Natural killer cell (primary cell): Measurements from ENCODE around the gene GAB2. TPM values are rescaled to one million over a fixed set of nuclear protein-coding genes. Genes with fewer than 3 reads are reported as not detected.

Experiments used
- ATAC-seq, 3 donors: fragments of 150-1000 bp in 2 of 3; fragments of 200-7000 bp in 1 of 3; cut with Tn5 transposase; 1 replicate in 1 of 3; 2 replicates in 2 of 3; pipeline ENCODE4 v1.10.0; 2021; ENCODE audit warnings: mild to moderate bottlenecking in 2 of 3, moderate library complexity in 2 of 3
- DNase-seq, 2 donors: peaks; one replicate each; pipeline versions ENCODE4 v3.0.0 to v3.0.0-alpha.2; 2013 to 2021; ENCODE audit warnings: mixed read lengths in 1 of 2
- H3K27ac ChIP-seq: one replicate; pipeline ENCODE4 v1.5.1; 2013; ENCODE audit warnings: mild to moderate bottlenecking, low read length
- H3K27me3 ChIP-seq: one replicate; pipeline ENCODE4 v1.6.1; 2013; ENCODE audit warnings: low read length; ENCODE audit not compliant: control insufficient read depth, insufficient read depth
- H3K36me3 ChIP-seq: one replicate; pipeline ENCODE4 v1.6.1; 2013; ENCODE audit warnings: low read length; ENCODE audit not compliant: control insufficient read depth, insufficient read depth
- H3K4me1 ChIP-seq: one replicate; pipeline ENCODE4 v1.6.1; 2013; ENCODE audit warnings: low read length; ENCODE audit not compliant: control insufficient read depth, insufficient read depth
- H3K4me3 ChIP-seq: one replicate; pipeline ENCODE4 v1.5.1; 2013; ENCODE audit warnings: low read length
- H3K9me3 ChIP-seq: one replicate; pipeline ENCODE4 v1.6.1; 2013; ENCODE audit warnings: low read length; ENCODE audit not compliant: control insufficient read depth, insufficient read depth
- H3K27ac Mint-ChIP-seq, 2 donors: one replicate each; pipeline ENCODE4 v1.8.0; 2022; ENCODE audit warnings: mild to moderate bottlenecking in 2 of 2, mixed read lengths in 2 of 2, moderate library complexity in 1 of 2
- H3K27me3 Mint-ChIP-seq, 2 donors: one replicate each; pipeline ENCODE4 v1.8.0; 2022; ENCODE audit warnings: low read depth in 2 of 2, mixed read lengths in 2 of 2
- H3K36me3 Mint-ChIP-seq: one replicate; pipeline ENCODE4 v1.8.0; 2022; ENCODE audit warnings: mixed read lengths
- H3K4me1 Mint-ChIP-seq, 2 donors: one replicate each; pipeline ENCODE4 v1.8.0; 2022; ENCODE audit warnings: mixed read lengths in 2 of 2
- H3K4me3 Mint-ChIP-seq: one replicate; pipeline ENCODE4 v1.8.0; 2022; ENCODE audit warnings: mild to moderate bottlenecking, moderate library complexity, mixed read lengths
- H3K9me3 Mint-ChIP-seq, 2 donors: one replicate each; pipeline ENCODE4 v1.8.0; 2022; ENCODE audit warnings: mixed read lengths in 2 of 2
- CTCF ChIP-seq: fragments of 200-600 bp; IDR thresholded peaks from one replicate; pipeline ENCODE4 v1.8.0; 2022; ENCODE audit warnings: antibody characterized with exemption
- WGBS: methylation state at CpG from one replicate; pipeline ENCODE4 v1.1.7; 2013; ENCODE audit warnings: missing lambda C conversion rate; ENCODE audit not compliant: insufficient coverage; 5-methylcytosine and 5-hydroxymethylcytosine counted together
- intact Hi-C: fragments of 100-400 bp; cut with micrococcal nuclease; formaldehyde crosslinking; loops from one replicate; pipeline ENCODE4 v1.14.2; 2022
- total RNA-seq, 4 donors: library from RNA; stranded (reverse); fragments of 120-200 nt in 1 of 4; gene quantifications; one replicate each; pipeline versions ENCODE4 v1.2.3 to v1.2.4, GENCODE V29; 2013 to 2022

GAB2 gene
- total RNA-seq, 3 donors from 2014 or later (not counting 1 experiment from before 2014, with no cell fraction given) = 4.3 to 58.4 (median 8.1) TPM

DNA sequence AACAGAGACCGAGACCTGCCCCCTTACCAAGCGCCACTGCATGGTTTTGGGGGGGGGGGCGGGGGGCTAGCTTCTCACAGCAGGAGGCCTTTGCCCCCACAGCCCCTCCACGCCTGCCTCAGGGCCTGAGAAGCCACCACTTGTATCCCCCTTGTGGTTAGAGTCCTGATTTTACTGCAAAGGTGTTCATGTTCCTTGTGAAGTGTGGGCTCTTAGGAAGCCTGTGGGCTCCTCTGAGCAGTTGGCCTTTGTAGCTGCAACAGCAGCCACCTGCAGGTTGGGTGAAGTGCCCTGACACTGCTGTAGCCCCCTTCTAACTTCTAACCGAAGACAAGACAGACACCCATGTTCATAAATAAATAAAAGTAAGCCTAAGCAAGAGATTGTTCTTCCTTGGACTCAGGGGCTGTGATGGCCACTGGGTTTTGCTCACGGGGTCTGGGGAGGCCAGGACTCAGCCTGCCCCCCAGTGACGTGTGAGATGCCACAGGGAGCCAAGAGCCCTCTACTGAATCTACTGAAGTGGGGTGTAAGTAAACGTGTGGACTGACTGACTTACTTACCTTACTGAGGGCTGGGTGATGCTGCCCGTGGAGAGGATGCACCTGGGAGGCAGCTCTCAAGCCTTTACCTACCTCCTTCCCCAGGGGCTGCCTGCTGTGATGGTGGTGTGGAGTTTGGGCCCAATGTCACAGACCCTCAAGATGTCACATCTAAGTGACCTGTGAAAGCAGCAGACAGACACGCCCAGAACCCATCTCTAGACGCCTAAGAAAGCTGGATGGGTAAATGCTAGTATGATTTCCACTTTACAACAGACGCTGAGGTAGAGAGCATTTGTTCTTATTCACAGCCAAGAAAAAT, 203.1 kb downstream of the GAB2 start:
- Mint-ChIP-seq H3K4me3 (no peak overlapping the region), H3K27ac (no peak overlapping the region), H3K9me3 (no peaks in the 10 kb centered on the region), H3K27me3 (no peaks in the 10 kb centered on the region), H3K36me3 (no peaks in the 10 kb centered on the region), H3K4me1 (no peaks in the 10 kb centered on the region)
- intact Hi-C loops = no loop called here
- Histone ChIP-seq H3K4me1 (no peaks in the 10 kb centered on the region), H3K27ac (no peak overlapping the region), H3K27me3 (no peaks in the 10 kb centered on the region), H3K4me3 (no peak overlapping the region), H3K36me3 (peaks cover 12% of the 10 kb centered on the region), H3K9me3 (no peaks in the 10 kb centered on the region)
- DNase-seq (no peak), ATAC-seq (no peak)
- no peak for TF ChIP-seq CTCF
- WGBS = 82% methylated on average over 7 of the region's 12 CpGs

GRCh38 chr11:78213526-78214330, 203.9 kb downstream of the GAB2 start:
- 76% methylated on average over 5 of the region's 8 CpGs for WGBS
- no peak overlapping the region for H3K27ac Mint-ChIP-seq
- no peak for DNase-seq

DNA sequence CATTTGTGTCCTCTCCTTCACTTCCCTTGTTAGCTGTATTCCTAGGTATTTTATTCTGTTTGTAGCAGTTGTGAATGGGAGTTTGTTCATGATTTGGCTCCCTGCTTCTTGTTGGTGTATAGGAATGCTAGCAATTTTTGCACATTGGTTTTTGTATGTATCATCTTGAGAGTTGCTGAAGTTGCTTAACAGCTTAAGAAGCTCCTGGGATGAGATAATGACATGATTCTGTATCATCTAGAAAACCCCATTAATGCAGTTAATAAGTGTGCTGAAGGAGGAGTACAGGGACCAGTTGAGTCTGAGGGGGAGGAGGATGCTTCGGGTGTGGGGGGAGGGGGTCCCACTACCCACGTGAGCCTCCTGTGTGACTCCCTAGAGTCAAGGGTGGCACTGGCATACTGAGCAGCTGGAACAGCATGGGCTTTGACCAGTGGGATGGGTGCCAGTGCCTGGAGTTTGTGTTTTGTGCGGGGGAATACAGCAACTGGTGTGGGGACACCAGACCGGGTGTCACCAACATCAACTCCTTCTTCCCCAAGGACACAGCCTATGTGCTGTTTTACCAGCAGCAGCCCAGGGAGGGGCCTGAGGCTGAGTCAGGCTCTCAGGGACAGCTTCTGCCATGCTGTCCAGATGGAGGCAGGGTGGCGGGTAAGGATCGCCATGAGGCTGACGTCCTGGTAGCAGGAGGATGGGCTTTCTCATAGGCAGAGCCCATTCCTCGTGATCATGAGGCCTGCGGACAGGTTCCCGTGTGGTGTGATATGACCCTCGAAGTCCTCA, 204.8 kb downstream of the GAB2 start:
- no peaks in the 10 kb centered on the region for H3K4me1 ChIP-seq
- Mint-ChIP-seq H3K4me3 (no peak overlapping the region), H3K4me1 (no peaks in the 10 kb centered on the region), H3K27ac (no peak overlapping the region), H3K27me3 (no peaks in the 10 kb centered on the region), H3K9me3 (no peaks in the 10 kb centered on the region), H3K36me3 (no peaks in the 10 kb centered on the region)
- no peaks in the 10 kb centered on the region for H3K9me3 ChIP-seq
- peaks cover 12% of the 10 kb centered on the region for H3K36me3 ChIP-seq
- H3K27me3 ChIP-seq = no peaks in the 10 kb centered on the region
- 89% methylated on average over 11 of the region's 11 CpGs for WGBS
- no peak overlapping the region for H3K27ac ChIP-seq
- ATAC-seq (no peak), DNase-seq (no peak)
- intact Hi-C loops = no loop called here
- H3K4me3 ChIP-seq = no peak overlapping the region
- TF ChIP-seq CTCF = no peak

More at GRCh38 chr11:78213526-78214330, 203.9 kb downstream of the GAB2 start:
- Histone ChIP-seq H3K4me3 (no peak overlapping the region), H3K27me3 (no peaks in the 10 kb centered on the region), H3K9me3 (no peaks in the 10 kb centered on the region), H3K36me3 (peaks cover 12% of the 10 kb centered on the region), H3K4me1 (no peaks in the 10 kb centered on the region), H3K27ac (no peak overlapping the region)
- Mint-ChIP-seq H3K4me1 (no peaks in the 10 kb centered on the region), H3K36me3 (no peaks in the 10 kb centered on the region), H3K9me3 (no peaks in the 10 kb centered on the region), H3K4me3 (no peak overlapping the region), H3K27me3 (no peaks in the 10 kb centered on the region)
- no peak for ATAC-seq
- no peak for TF ChIP-seq CTCF
- intact Hi-C loops = no loop called here
